BLaER1 (cell line): Measurements from ENCODE around the gene WASHC2A.
"Not testable (repeated sequence)": the region's sequence is repeated elsewhere in the genome, so short reads cannot be mapped to it uniquely, and the experiment has no call there.

Experiments used
- H3K27ac ChIP-seq: shearing (Covaris generic); formaldehyde crosslinking; 2 replicates; pipeline ENCODE4 v1.8.1; 2022
- H3K27me3 ChIP-seq: shearing (Covaris generic); formaldehyde crosslinking; 2 replicates; pipeline ENCODE4 v1.8.1; 2022
- H3K36me3 ChIP-seq: shearing (Covaris generic); formaldehyde crosslinking; 2 replicates; pipeline ENCODE4 v1.8.1; 2022
- H3K4me1 ChIP-seq: shearing (Covaris generic); formaldehyde crosslinking; 2 replicates; pipeline ENCODE4 v1.8.1; 2022
- H3K4me2 ChIP-seq: shearing (Covaris generic); formaldehyde crosslinking; 2 replicates; pipeline ENCODE4 v1.8.1; 2022
- H3K4me3 ChIP-seq: shearing (Covaris generic); formaldehyde crosslinking; 2 replicates; pipeline ENCODE4 v1.8.1; 2022
- H3K9ac ChIP-seq: shearing (Covaris generic); formaldehyde crosslinking; 2 replicates; pipeline ENCODE4 v1.8.1; 2022
- H3K9me3 ChIP-seq: shearing (Covaris generic); formaldehyde crosslinking; 2 replicates; pipeline ENCODE4 v1.8.1; 2022
- H4K20me1 ChIP-seq: shearing (Covaris generic); formaldehyde crosslinking; 2 replicates; pipeline ENCODE4 v1.8.1; 2022
- Cebpa-rat ChIP-seq: shearing (Covaris generic); IDR thresholded peaks from 2 replicates; pipeline ENCODE4 v1.8.1; 2022

The WASHC2A gene

GRCh38 chr10:50044941-50045664 is 22.7 kb upstream of the WASHC2A start:
- no peak for TF ChIP-seq Cebpa-rat
- H3K9me3 ChIP-seq, result no peaks in the 10 kb centered on the region
- no peaks in the 10 kb centered on the region for H3K4me1 ChIP-seq

DNA sequence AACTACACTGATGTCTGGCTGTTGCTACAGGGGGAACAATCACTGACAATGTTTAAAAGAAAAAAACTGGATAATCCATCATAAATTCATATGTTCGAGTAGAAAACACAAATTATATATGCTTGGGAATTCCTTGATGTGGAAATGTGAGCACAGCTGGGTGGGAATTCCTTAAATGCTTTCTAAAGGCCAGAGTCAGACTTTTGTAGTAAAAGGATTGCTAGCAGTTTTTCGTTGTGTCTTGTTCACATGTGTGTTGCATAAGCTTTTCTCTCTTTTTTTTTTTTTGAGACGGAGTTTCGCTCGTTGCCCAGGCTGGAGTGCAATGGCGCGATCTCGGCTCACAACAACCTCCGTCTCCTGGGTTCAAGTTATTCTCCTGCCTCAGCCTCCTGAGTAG is 21.3 kb upstream of the WASHC2A start:
- H3K4me1 ChIP-seq, H3K9ac ChIP-seq, H3K4me2 ChIP-seq, H3K4me3 ChIP-seq, H3K36me3 ChIP-seq, H3K9me3 ChIP-seq, H4K20me1 ChIP-seq, H3K27ac ChIP-seq, H3K27me3 ChIP-seq: not testable (repeated sequence)

More at GRCh38 chr10:50044941-50045664, 22.7 kb upstream of the WASHC2A start:
- H3K4me2 ChIP-seq, result no peak overlapping the region
- no peak overlapping the region for H3K9ac ChIP-seq
- H3K36me3 ChIP-seq, result no peaks in the 10 kb centered on the region
- no peak overlapping the region for H3K27ac ChIP-seq
- H4K20me1 ChIP-seq, result no peaks in the 10 kb centered on the region
- no peaks in the 10 kb centered on the region for H3K27me3 ChIP-seq
- no peak overlapping the region for H3K4me3 ChIP-seq

DNA sequence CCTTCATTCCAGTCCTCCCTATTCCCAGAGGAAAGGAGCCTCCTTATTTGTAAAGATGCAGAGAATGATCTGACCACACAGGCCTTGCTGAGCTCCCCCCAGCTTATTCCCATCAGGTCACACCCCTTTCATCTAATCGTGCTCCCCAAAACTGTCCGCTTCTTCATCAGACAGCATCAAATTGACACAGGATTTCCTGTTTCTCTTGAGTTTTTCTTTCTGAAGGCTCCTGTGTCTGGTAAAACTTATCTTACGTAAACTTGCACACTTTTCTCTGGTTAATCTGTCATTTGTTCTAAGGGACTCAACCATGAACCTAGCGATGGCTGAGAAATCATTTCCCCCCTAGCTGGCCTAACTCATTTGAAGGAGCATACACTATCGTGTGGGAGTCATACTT is 20.2 kb upstream of the WASHC2A start:
- not testable (repeated sequence) for H3K9ac ChIP-seq, H3K27me3 ChIP-seq, H3K4me3 ChIP-seq, H4K20me1 ChIP-seq, H3K36me3 ChIP-seq, H3K4me2 ChIP-seq, H3K9me3 ChIP-seq, H3K27ac ChIP-seq, H3K4me1 ChIP-seq

DNA sequence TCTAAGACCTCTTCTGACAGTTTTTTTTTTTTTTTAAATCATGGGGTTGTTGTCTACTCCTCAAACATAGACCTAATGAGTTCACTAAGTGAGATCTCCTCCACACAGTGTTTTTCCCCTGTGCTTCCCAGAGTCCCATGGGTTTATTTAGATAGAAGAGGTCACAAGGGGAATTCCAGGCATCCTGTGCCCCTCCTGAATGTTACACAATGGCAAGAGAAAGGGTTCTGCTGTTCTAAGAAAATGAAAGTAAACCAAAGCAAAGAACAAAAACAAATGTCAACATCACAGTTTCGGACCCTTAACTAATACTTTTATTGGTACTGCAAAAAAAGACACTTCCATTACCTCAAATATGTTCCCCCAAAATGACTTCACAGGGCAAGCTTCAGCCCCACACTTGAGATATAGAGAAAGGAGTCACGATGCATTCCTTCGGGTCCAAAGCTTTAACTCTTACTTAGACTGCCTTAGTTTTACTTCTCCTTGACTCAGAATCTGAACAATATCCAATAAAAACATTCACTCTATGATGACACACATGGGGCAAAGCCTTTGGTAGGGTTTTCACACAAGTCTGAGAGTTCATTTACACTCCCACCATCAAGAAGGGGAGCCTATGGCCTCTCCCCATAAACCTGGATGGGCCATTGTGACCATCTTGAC is 15.6 kb upstream of the WASHC2A start:
- H3K36me3 ChIP-seq, H3K4me3 ChIP-seq, H3K9ac ChIP-seq, H3K4me1 ChIP-seq, H3K27me3 ChIP-seq, H3K4me2 ChIP-seq, H4K20me1 ChIP-seq, H3K9me3 ChIP-seq, H3K27ac ChIP-seq: not testable (repeated sequence)

DNA sequence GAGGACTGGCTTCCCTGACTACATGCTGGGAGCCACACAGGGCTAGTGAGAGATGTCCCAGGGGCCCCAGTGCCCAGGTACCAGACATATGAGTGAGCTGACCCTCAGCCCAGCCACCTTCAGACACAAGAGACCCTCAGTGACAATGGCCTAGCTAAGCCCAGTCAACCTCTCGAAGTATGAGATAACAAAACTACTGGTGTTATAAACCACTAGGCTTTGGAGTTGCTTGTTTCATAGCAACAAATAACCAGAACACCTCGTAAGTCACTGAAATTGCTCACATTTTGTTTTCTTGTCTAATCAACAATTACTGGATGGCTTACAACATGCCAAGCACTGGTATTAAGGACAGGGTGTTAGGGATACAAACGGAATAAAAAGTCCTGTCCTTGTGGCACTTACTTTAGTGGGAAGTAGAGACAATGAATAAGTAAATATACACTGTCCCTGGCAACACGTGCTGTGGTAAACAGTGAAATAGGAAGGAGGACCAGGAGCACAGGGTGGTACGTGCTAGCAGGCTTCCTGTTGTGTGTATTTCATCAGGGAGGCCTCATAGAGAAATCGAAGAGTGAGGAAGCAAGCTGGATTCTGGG is 14.9 kb upstream of the WASHC2A start:
- not testable (repeated sequence) for H3K9me3 ChIP-seq, H3K4me3 ChIP-seq, H3K9ac ChIP-seq

GRCh38 chr10:50055494-50056292 is 12.1 kb upstream of the WASHC2A start:
- not testable (repeated sequence) for H4K20me1 ChIP-seq, H3K4me2 ChIP-seq, H3K4me1 ChIP-seq, H3K9ac ChIP-seq, H3K27me3 ChIP-seq, H3K9me3 ChIP-seq, H3K36me3 ChIP-seq, H3K4me3 ChIP-seq, H3K27ac ChIP-seq

More for the DNA sequence above, 14.9 kb upstream of the WASHC2A start:
- not testable (repeated sequence) for H3K36me3 ChIP-seq, H3K4me2 ChIP-seq, H3K27ac ChIP-seq, H4K20me1 ChIP-seq, H3K4me1 ChIP-seq, H3K27me3 ChIP-seq

GRCh38 chr10:50056654-50057053 is 11.1 kb upstream of the WASHC2A start:
- H3K27me3 ChIP-seq, result not testable (repeated sequence)

GRCh38 chr10:50058727-50059126 is 9.0 kb upstream of the WASHC2A start:
- not testable (repeated sequence) for H3K4me1 ChIP-seq, H4K20me1 ChIP-seq, H3K27me3 ChIP-seq, H3K36me3 ChIP-seq, H3K27ac ChIP-seq, H3K9me3 ChIP-seq, H3K4me2 ChIP-seq, H3K9ac ChIP-seq, H3K4me3 ChIP-seq

More at GRCh38 chr10:50056654-50057053, 11.1 kb upstream of the WASHC2A start:
- H4K20me1 ChIP-seq, H3K9me3 ChIP-seq, H3K9ac ChIP-seq, H3K4me1 ChIP-seq, H3K4me2 ChIP-seq, H3K27ac ChIP-seq, H3K4me3 ChIP-seq, H3K36me3 ChIP-seq: not testable (repeated sequence)

GRCh38 chr10:50059946-50060345 is 7.8 kb upstream of the WASHC2A start:
- not testable (repeated sequence) for H3K27me3 ChIP-seq, H3K27ac ChIP-seq, H3K9ac ChIP-seq, H3K36me3 ChIP-seq, H3K4me1 ChIP-seq, H3K9me3 ChIP-seq, H3K4me2 ChIP-seq, H4K20me1 ChIP-seq, H3K4me3 ChIP-seq

GRCh38 chr10:50061548-50061947 is 6.2 kb upstream of the WASHC2A start:
- not testable (repeated sequence) for H3K27me3 ChIP-seq, H3K9me3 ChIP-seq, H3K36me3 ChIP-seq, H3K4me3 ChIP-seq, H3K9ac ChIP-seq, H3K4me1 ChIP-seq, H3K27ac ChIP-seq, H3K4me2 ChIP-seq, H4K20me1 ChIP-seq
